A673 (cell line): Measurements from ENCODE around the gene STX18.

Experiments
- CTCF ChIP-seq: fragments of 300-800, 200-600 bp; sonication (generic); conservative IDR thresholded peaks from 2 replicates; pipeline ENCODE4 v1.5.1; 2017; ENCODE audit warnings: low read depth, mild to moderate bottlenecking, antibody characterized with exemption, low read length, moderate library complexity, mixed read lengths
- EZH2 ChIP-seq: fragments of 200-600 bp; sonication (generic); IDR thresholded peaks from 2 replicates; pipeline ENCODE4 v1.6.1; 2017; ENCODE audit warnings: borderline replicate concordance, low read depth, mild to moderate bottlenecking, mixed read lengths, antibody characterized with exemption, low read length; ENCODE audit not compliant: poor library complexity, severe bottlenecking

DNA sequence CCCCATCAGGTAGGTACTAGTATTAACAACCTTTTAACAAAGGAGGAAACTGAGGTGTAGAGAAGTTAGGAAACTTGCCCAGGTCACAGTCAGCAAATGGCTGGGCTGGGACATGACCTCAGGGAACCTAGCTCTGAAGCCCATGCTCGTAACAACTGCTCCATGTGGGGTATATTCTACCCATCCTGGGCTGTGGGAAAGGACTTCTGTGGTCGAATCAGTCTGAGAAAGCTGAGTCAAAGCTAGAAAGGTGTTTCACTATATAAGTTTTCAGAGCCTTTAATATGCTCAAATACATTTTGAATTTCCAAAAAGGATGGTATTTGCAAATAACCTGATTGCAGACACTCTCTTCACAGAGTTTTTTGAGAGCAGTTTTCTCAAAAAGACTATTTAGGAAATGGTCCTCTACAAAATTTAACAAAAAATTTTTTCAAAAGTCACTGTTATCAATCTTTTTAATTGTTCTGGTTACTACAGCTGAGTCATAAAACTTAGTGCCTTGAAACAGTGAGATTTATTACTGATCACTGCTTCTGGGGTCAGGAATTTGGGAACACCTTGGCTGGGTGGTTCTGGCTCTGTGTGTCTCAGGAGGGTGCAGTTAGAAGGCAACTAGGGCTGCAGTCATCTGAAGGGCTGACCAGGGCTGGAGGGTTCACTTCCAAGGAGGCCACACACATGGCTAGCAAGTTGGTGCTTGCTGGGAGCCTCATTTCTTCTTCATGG, 101.4 kb downstream of the STX18 start:
- TF ChIP-seq CTCF: no peak
- no peak for TF ChIP-seq EZH2
